ENCODE data around the gene COQ10B. TPM values are rescaled to one million over a fixed set of nuclear protein-coding genes. Genes with fewer than 3 reads are reported as not detected.
"Not testable (repeated sequence)": the region's sequence is repeated elsewhere in the genome, so short reads cannot be mapped to it uniquely, and the experiment has no call there.

Gene COQ10B
- 23.4 and 23.8 TPM in 2 replicates for total RNA-seq (2014; rRNA removed; shearing (Covaris generic))

- H3K36me3 ChIP-seq (replicated peaks; ENCODE audit: control insufficient read depth, insufficient read depth, low read length), result no peaks in the 10 kb centered on the region
- DNase-seq, result peak; percentile 97
- no peaks in the 10 kb centered on the region for H3K27me3 ChIP-seq (ENCODE audit: control insufficient read depth, insufficient read depth, low read length)
- peak within 1 kb of the TSS; percentile 88 for H3K4me3 ChIP-seq (ENCODE audit: insufficient read depth, low read depth, low read length)
These were observed at the start of gene COQ10B for GRCh38 chr2:197453123-197453913. Gene COQ10B (plus strand): TSS chr2:197453552. CDS start chr2:197453561, 9 bp downstream.

- Histone ChIP-seq H3K4me3 (ENCODE audit: insufficient read depth, low read depth, low read length) (no peak overlapping the region), H3K36me3 (replicated peaks; ENCODE audit: control insufficient read depth, insufficient read depth, low read length) (peaks cover 51% of the 10 kb centered on the region), H3K27me3 (ENCODE audit: control insufficient read depth, insufficient read depth, low read length) (no peaks in the 10 kb centered on the region)
- no peak for DNase-seq
These were observed 47.8 kb upstream of the COQ10B start for GRCh38 chr2:197405582-197405981.

GRCh38 chr2:197414039-197414438, 39.3 kb upstream of the COQ10B start:
- no peak for DNase-seq
- peaks cover 45% of the 10 kb centered on the region for H3K36me3 ChIP-seq (replicated peaks; ENCODE audit: control insufficient read depth, insufficient read depth, low read length)

DNA sequence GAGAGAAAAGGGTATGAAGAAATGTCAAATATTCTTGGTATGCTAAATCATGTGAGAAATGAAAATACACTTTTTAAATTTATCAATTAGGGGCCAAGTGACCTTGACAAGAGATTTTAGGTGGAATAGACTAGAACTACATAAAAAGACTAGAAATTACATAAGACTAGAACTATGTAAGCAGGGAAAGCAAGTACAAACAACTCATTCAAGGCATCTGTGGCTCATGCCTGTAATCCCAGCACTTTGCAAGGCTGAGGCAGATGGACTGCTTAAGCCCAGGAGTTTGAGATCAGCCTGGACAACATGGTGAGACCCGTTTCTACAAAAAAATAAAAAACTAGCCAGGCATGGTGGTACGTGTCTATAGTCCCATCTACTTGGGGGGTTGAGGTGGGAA, 38.8 kb upstream of the COQ10B start:
- peaks cover 47% of the 10 kb centered on the region for H3K36me3 ChIP-seq (replicated peaks; ENCODE audit: control insufficient read depth, insufficient read depth, low read length)
- no peaks in the 10 kb centered on the region for H3K27me3 ChIP-seq (ENCODE audit: control insufficient read depth, insufficient read depth, low read length)
- no peak for DNase-seq
- no peak overlapping the region for H3K4me3 ChIP-seq (ENCODE audit: insufficient read depth, low read depth, low read length)

More at GRCh38 chr2:197414039-197414438, 39.3 kb upstream of the COQ10B start:
- Histone ChIP-seq H3K27me3 (ENCODE audit: control insufficient read depth, insufficient read depth, low read length) (no peaks in the 10 kb centered on the region), H3K4me3 (ENCODE audit: insufficient read depth, low read depth, low read length) (no peak overlapping the region)

DNA sequence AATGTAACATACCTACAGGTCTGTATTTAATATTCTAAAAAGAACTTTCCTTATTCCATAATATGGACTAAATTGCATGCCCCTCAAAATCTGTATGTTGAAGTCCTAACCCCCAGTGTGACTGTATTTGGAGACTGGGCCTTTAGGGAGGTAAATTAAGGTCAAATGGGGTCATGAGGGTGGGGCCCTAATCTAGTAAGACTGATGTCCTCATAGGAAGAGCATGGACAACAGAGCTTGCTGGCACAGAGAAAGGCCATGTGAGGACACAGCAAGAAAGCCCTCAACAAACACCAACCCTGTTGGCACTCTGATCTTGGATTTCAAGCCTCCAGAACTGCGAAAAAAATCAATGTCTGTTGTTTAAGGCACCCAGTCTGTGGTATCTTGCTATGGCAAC, 37.1 kb upstream of the COQ10B start:
- Histone ChIP-seq H3K4me3 (ENCODE audit: insufficient read depth, low read depth, low read length) (no peak overlapping the region), H3K27me3 (ENCODE audit: control insufficient read depth, insufficient read depth, low read length) (no peaks in the 10 kb centered on the region), H3K36me3 (replicated peaks; ENCODE audit: control insufficient read depth, insufficient read depth, low read length) (peaks cover 46% of the 10 kb centered on the region)
- DNase-seq, result no peak

DNA sequence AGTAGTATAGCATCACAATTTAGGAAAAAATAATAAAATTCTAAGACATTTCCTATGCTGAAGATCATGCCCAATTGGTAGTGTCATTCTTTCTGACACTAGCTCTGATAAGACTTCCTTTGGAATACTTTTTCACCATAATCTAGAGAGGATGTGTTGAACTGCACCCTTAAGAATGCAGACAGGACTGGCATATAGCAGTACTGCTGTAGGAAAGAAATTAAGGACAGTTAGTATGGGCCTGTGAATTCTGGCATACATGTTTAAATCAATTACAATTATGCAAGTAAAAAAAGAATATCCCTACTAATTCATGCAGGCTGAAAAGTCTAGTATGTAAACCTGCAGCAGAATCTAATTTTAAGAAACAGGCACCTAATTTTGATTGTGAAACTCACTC, 33.9 kb upstream of the COQ10B start:
- H3K27me3 ChIP-seq (ENCODE audit: control insufficient read depth, insufficient read depth, low read length), result no peaks in the 10 kb centered on the region
- H3K36me3 ChIP-seq (replicated peaks; ENCODE audit: control insufficient read depth, insufficient read depth, low read length), result peaks cover 45% of the 10 kb centered on the region
- no peak for DNase-seq

DNA sequence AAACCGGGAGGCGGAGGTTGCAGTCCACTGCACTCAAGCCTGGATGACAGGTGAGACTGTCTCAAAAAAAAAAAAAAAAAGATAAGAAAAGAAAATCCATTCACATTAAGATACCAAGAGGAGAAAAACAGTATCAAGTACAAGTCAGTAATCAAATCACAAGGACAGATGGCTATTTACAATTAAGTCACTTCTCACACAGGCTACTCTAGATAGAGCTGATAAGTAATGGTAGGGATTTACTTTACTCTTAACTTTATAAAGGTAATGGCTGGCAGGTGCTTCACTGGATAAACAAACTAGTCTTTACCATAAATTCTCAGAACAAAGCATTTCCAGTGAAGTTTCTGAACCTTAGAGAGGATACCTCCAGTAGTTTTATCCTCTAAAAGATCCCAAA, 30.0 kb upstream of the COQ10B start:
- H3K4me3 ChIP-seq (ENCODE audit: insufficient read depth, low read depth, low read length), result no peak overlapping the region
- peaks cover 26% of the 10 kb centered on the region for H3K36me3 ChIP-seq (replicated peaks; ENCODE audit: control insufficient read depth, insufficient read depth, low read length)
- no peaks in the 10 kb centered on the region for H3K27me3 ChIP-seq (ENCODE audit: control insufficient read depth, insufficient read depth, low read length)
- DNase-seq, result no peak

More for the DNA sequence above, 33.9 kb upstream of the COQ10B start:
- no peak overlapping the region for H3K4me3 ChIP-seq (ENCODE audit: insufficient read depth, low read depth, low read length)

GRCh38 chr2:197425550-197425949, 27.8 kb upstream of the COQ10B start:
- no peak overlapping the region for H3K4me3 ChIP-seq (ENCODE audit: insufficient read depth, low read depth, low read length)
- H3K27me3 ChIP-seq (ENCODE audit: control insufficient read depth, insufficient read depth, low read length), result no peaks in the 10 kb centered on the region
- H3K36me3 ChIP-seq (replicated peaks; ENCODE audit: control insufficient read depth, insufficient read depth, low read length), result peaks cover 11% of the 10 kb centered on the region
- DNase-seq, result no peak

- DNase-seq, result no peak
- H3K27me3 ChIP-seq (ENCODE audit: control insufficient read depth, insufficient read depth, low read length), result no peaks in the 10 kb centered on the region
- peaks cover 6% of the 10 kb centered on the region for H3K36me3 ChIP-seq (replicated peaks; ENCODE audit: control insufficient read depth, insufficient read depth, low read length)
- no peak overlapping the region for H3K4me3 ChIP-seq (ENCODE audit: insufficient read depth, low read depth, low read length)
These were observed 26.4 kb upstream of the COQ10B start for GRCh38 chr2:197426723-197427603.

DNA sequence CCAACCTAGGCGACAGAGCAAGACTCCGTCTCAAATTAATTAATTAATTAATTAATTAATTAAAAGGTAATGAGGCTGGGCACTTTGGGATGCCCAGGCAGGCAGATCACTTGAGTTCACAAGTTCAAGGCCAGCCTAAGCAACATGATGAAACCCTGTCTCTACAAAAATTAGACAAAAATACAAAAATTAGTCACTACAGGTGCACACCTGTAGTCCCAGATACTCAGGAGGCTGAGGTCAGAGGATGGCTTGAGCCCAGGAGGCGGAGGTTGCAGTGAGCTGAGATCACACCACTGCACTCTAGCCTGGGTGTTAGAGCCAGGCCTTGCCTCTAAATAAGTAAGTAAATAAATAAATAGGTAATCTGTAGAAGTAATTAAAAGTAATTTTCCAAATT, 25.4 kb upstream of the COQ10B start:
- peaks cover 6% of the 10 kb centered on the region for H3K36me3 ChIP-seq (replicated peaks; ENCODE audit: control insufficient read depth, insufficient read depth, low read length)

DNA sequence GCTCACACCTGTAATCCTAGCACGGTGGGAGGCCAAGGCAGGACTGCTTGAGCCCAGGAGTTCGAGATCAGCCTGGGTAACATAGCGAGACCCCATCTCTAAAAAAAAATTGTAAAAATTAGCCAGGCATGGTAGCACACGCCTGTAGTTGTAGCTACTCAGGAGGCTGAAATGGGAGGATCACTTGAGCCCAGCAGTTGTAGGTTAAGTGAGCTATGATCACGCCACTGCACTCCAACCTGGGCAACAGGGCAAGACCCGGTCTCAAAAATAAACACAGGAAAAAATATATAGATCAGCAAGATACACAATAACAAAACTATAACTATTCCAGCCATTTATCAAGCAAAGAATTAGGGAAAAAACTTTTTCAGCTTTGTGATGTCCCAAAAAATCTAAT, 21.5 kb upstream of the COQ10B start:
- Histone ChIP-seq H3K27me3 (ENCODE audit: control insufficient read depth, insufficient read depth, low read length) (no peaks in the 10 kb centered on the region), H3K36me3 (replicated peaks; ENCODE audit: control insufficient read depth, insufficient read depth, low read length) (no peaks in the 10 kb centered on the region), H3K4me3 (ENCODE audit: insufficient read depth, low read depth, low read length) (no peak overlapping the region)
- no peak for DNase-seq

More for the DNA sequence above, 25.4 kb upstream of the COQ10B start:
- no peak overlapping the region for H3K4me3 ChIP-seq (ENCODE audit: insufficient read depth, low read depth, low read length)
- no peak for DNase-seq
- no peaks in the 10 kb centered on the region for H3K27me3 ChIP-seq (ENCODE audit: control insufficient read depth, insufficient read depth, low read length)

GRCh38 chr2:197432527-197432926, 20.8 kb upstream of the COQ10B start:
- H3K36me3 ChIP-seq (replicated peaks; ENCODE audit: control insufficient read depth, insufficient read depth, low read length); DNase-seq; H3K27me3 ChIP-seq (ENCODE audit: control insufficient read depth, insufficient read depth, low read length); H3K4me3 ChIP-seq (ENCODE audit: insufficient read depth, low read depth, low read length): not testable (repeated sequence)

- H3K36me3 ChIP-seq (replicated peaks; ENCODE audit: control insufficient read depth, insufficient read depth, low read length), result no peaks in the 10 kb centered on the region
- no peaks in the 10 kb centered on the region for H3K27me3 ChIP-seq (ENCODE audit: control insufficient read depth, insufficient read depth, low read length)
- no peak for DNase-seq
- peak overlapping the region; percentile 98 for H3K4me3 ChIP-seq (ENCODE audit: insufficient read depth, low read depth, low read length)
These were observed 19.4 kb upstream of the COQ10B start for GRCh38 chr2:197433780-197434438.
